Cardiac muscle cell (in vitro differentiated cells and primary cell): ENCODE measurements around the gene UNC5C. TPM values are rescaled to one million over a fixed set of nuclear protein-coding genes. Genes with fewer than 3 reads are reported as not detected.

ENCODE experiments used
- DNase-seq, 2 donors: peaks; one replicate each; pipeline versions ENCODE4 v3.0.0 to v3.0.0-alpha.2; 2010 to 2017; ENCODE audit warnings: low read depth in 1 of 2, low spot score in 1 of 2
- H3K27ac ChIP-seq: fragments of 200-600 bp; sonication (generic); 2 replicates; pipeline ENCODE4 v1.5.1; 2016
- H3K27me3 ChIP-seq: fragments of 200-600 bp; sonication (generic); 2 replicates; pipeline ENCODE4 v1.6.0; 2016; ENCODE audit warnings: control low read depth
- H3K36me3 ChIP-seq: fragments of 200-600 bp; sonication (generic); 2 replicates; pipeline ENCODE4 v1.5.1; 2016; ENCODE audit warnings: control low read depth
- H3K4me1 ChIP-seq: fragments of 200-600 bp; sonication (generic); 2 replicates; pipeline ENCODE4 v1.8.1; 2017; ENCODE audit warnings: low read depth, mild to moderate bottlenecking, mixed run types
- H3K4me3 ChIP-seq: fragments of 200-600 bp; sonication (generic); 2 replicates; pipeline ENCODE4 v1.5.1; 2016; ENCODE audit warnings: mild to moderate bottlenecking
- H3K9me3 ChIP-seq: fragments of 200-600 bp; sonication (generic); 2 replicates; pipeline ENCODE4 v1.5.1; 2017; ENCODE audit warnings: low read depth, mild to moderate bottlenecking, control low read depth
- CTCF ChIP-seq: IDR thresholded peaks from 2 replicates; pipeline ENCODE4 v1.5.1; 2012; ENCODE audit warnings: low read depth, mild to moderate bottlenecking, low read length
- polyA plus RNA-seq: library from polyadenylated mRNA; unstranded; fragments of >200 nt; fragmentation: Nextera tagmentation; extraction: Ambion mirVana; gene quantifications from 2 replicates; pipeline ENCODE4 v1.2.1, GENCODE V29; 2016
- total RNA-seq: library from RNA; depleted of rRNA; stranded (reverse); fragments of >200 nt; gene quantifications from 2 replicates; pipeline ENCODE4 v1.2.3, GENCODE V29; 2016

UNC5C gene
- total RNA-seq (25.9 and 28.4 TPM in 2 replicates), polyA plus RNA-seq (11.0 and 13.4 TPM in 2 replicates)

GRCh38 chr4:95548738-95549245, at the start of gene UNC5C:
Gene UNC5C (minus strand): TSS chr4:95548973.
- Histone ChIP-seq H3K27ac (peak within 1 kb of the TSS; percentile 81), H3K4me3 (peak within 1 kb of the TSS; percentile 79), H3K9me3 (no peaks in the 10 kb centered on the region), H3K27me3 (no peaks in the 10 kb centered on the region), H3K4me1 (peaks cover 33% of the 10 kb centered on the region), H3K36me3 (no peaks in the 10 kb centered on the region)
- peak; percentile 11 for TF ChIP-seq CTCF
- DNase-seq, result peak; percentile 87 to 90

GRCh38 chr4:95596676-95597075, 47.9 kb upstream of the UNC5C start:
- TF ChIP-seq CTCF, result no peak
- H3K27me3 ChIP-seq, result no peaks in the 10 kb centered on the region

GRCh38 chr4:95594629-95595028, 45.9 kb upstream of the UNC5C start:
- Histone ChIP-seq H3K27ac (no peak overlapping the region), H3K9me3 (no peaks in the 10 kb centered on the region), H3K36me3 (no peaks in the 10 kb centered on the region), H3K4me3 (no peak overlapping the region), H3K27me3 (no peaks in the 10 kb centered on the region), H3K4me1 (no peaks in the 10 kb centered on the region)
- no peak for TF ChIP-seq CTCF
- no peak for DNase-seq

More at GRCh38 chr4:95596676-95597075, 47.9 kb upstream of the UNC5C start:
- DNase-seq, result no peak
- no peaks in the 10 kb centered on the region for H3K36me3 ChIP-seq
- no peak overlapping the region for H3K4me3 ChIP-seq
- H3K9me3 ChIP-seq, result no peaks in the 10 kb centered on the region
- no peak overlapping the region for H3K27ac ChIP-seq
- H3K4me1 ChIP-seq, result no peaks in the 10 kb centered on the region

GRCh38 chr4:95594013-95594412, 45.2 kb upstream of the UNC5C start:
- DNase-seq, result no peak
- Histone ChIP-seq H3K4me3 (no peak overlapping the region), H3K4me1 (no peaks in the 10 kb centered on the region), H3K9me3 (no peaks in the 10 kb centered on the region), H3K27ac (no peak overlapping the region), H3K36me3 (no peaks in the 10 kb centered on the region), H3K27me3 (no peaks in the 10 kb centered on the region)
- TF ChIP-seq CTCF, result no peak

- Histone ChIP-seq H3K36me3 (no peaks in the 10 kb centered on the region), H3K4me3 (no peak overlapping the region), H3K27ac (no peak overlapping the region), H3K4me1 (no peaks in the 10 kb centered on the region), H3K9me3 (no peaks in the 10 kb centered on the region), H3K27me3 (no peaks in the 10 kb centered on the region)
- TF ChIP-seq CTCF, result no peak
- DNase-seq, result no peak
Observed at GRCh38 chr4:95591278-95591677, 42.5 kb upstream of the UNC5C start.

- no peaks in the 10 kb centered on the region for H3K9me3 ChIP-seq
- H3K27ac ChIP-seq, result no peak overlapping the region
- DNase-seq, result no peak
- no peak for TF ChIP-seq CTCF
- no peaks in the 10 kb centered on the region for H3K36me3 ChIP-seq
- H3K27me3 ChIP-seq, result no peaks in the 10 kb centered on the region
- H3K4me3 ChIP-seq, result no peak overlapping the region
- H3K4me1 ChIP-seq, result no peaks in the 10 kb centered on the region
Observed at GRCh38 chr4:95590615-95591014, 41.8 kb upstream of the UNC5C start.
